Lung microvascular endothelial cell (primary cell): ENCODE results near the gene FBXO11. TPM values are rescaled to one million over a fixed set of nuclear protein-coding genes. Genes with fewer than 3 reads are reported as not detected.

ENCODE experiments used
- total RNA-seq: library from RNA; depleted of rRNA; stranded (reverse); fragments of >200 nt; gene quantifications from 2 replicates; pipeline ENCODE4 v1.2.1, GENCODE V29; 2014

Gene FBXO11
- total RNA-seq, 1 donor from 2014 or later, result 67.9 TPM

Other genes with a start within 250 kb of the FBXO11 start
- gene MSH6, start 123.4 kb downstream of the FBXO11 start, total RNA-seq, result 13.5 and 13.7 TPM in 2 replicates